ENCODE data around the gene ALOX15. TPM values are rescaled to one million over a fixed set of nuclear protein-coding genes. Genes with fewer than 3 reads are reported as not detected.
A peak's percentile ranks its signal among the peaks of the same experiment; 100 is the strongest.

The ALOX15 gene
- total and polyA plus RNA-seq, 7 donors = 0.10 to 0.36 TPM; not detected in 5

- Histone ChIP-seq H3K4me1 (peaks cover 17% of the 10 kb centered on the region), H3K4me3 (peak overlapping the region; percentile 81), H3K36me3 (ENCODE audit: insufficient read depth in 1 of 2, low read depth in 1 of 2) (peaks cover 0 to 10% of the 10 kb centered on the region in 2 donors), H3K27ac (peak overlapping the region; percentile 99), H3K27me3 (ENCODE audit: insufficient read depth in 3 of 3, low read length in 2 of 3) (no peaks in the 10 kb centered on the region), H3K9me3 (no peaks in the 10 kb centered on the region)
- TF ChIP-seq CTCF (IDR thresholded peaks at IDR 0.05) = no peak
- 73 to 82% (median 74%) methylated on average over 3 of the region's 3 CpGs for WGBS, 3 donors
- intact Hi-C loops (cut with DNase I) = loop anchor here (5.0 kb wide), 2 partner anchors 34 to 39 kb away; no protein-coding TSS in a partner anchor
- peak in 1 of 2 donors; percentile 32 for DNase-seq
- no peak for ATAC-seq
Measured at GRCh38 chr17:4583206-4583605, 58.3 kb downstream of the ALOX15 start.

- 80 to 83% (median 82%) methylated on average over 8 of the region's 8 CpGs for WGBS, 3 donors
- Histone ChIP-seq H3K27ac (no peak overlapping the region), H3K36me3 (ENCODE audit: insufficient read depth in 1 of 2, low read depth in 1 of 2) (peaks cover 0 to 10% of the 10 kb centered on the region in 2 donors), H3K27me3 (ENCODE audit: insufficient read depth in 3 of 3, low read length in 2 of 3) (no peaks in the 10 kb centered on the region), H3K4me3 (no peak overlapping the region), H3K4me1 (peaks cover 17% of the 10 kb centered on the region), H3K9me3 (no peaks in the 10 kb centered on the region)
- no peak for ATAC-seq
- peak in 1 of 2 donors; percentile 41 for DNase-seq
- intact Hi-C loops (cut with DNase I) = loop anchor here (5.0 kb wide), 2 partner anchors 35 to 40 kb away; no protein-coding TSS in a partner anchor
- TF ChIP-seq CTCF (IDR thresholded peaks at IDR 0.05) = no peak
Measured at GRCh38 chr17:4582691-4583090, 58.8 kb downstream of the ALOX15 start.

GRCh38 chr17:4582101-4582501, 59.4 kb downstream of the ALOX15 start:
- intact Hi-C loops (cut with DNase I) = loop anchor here (5.0 kb wide), 2 partner anchors 35 to 40 kb away; no protein-coding TSS in a partner anchor
- Histone ChIP-seq H3K9me3 (no peaks in the 10 kb centered on the region), H3K27ac (no peak overlapping the region), H3K4me1 (peaks cover 21% of the 10 kb centered on the region), H3K4me3 (no peak overlapping the region), H3K27me3 (ENCODE audit: insufficient read depth in 3 of 3, low read length in 2 of 3) (no peaks in the 10 kb centered on the region), H3K36me3 (ENCODE audit: insufficient read depth in 1 of 2, low read depth in 1 of 2) (peaks cover 0 to 6% of the 10 kb centered on the region in 2 donors)
- ATAC-seq (no peak), DNase-seq (peak in 1 of 2 donors; percentile 48)
- TF ChIP-seq CTCF (IDR thresholded peaks at IDR 0.05) = no peak
- WGBS, 3 donors = 56 to 67% (median 63%) methylated on average over 5 to 7 of the region's 7 CpGs

Other genes with a start within 250 kb of the ALOX15 start
- gene SPNS3, start 207.7 kb downstream of the ALOX15 start, total RNA-seq = not detected
- under 1 TPM in 1 of 3 donors, not detected in 2; 0.09 TPM for gene SPNS3, start 207.7 kb downstream of the ALOX15 start, polyA plus RNA-seq
- gene SPNS2, start 142.8 kb downstream of the ALOX15 start, total RNA-seq = 1 to 10 TPM; 3.5 to 7.1 (median 6.3) TPM
- 10 to 100 TPM in 1 of 3 donors, 1 to 10 TPM in 2; 6.0 to 10.6 (median 7.4) TPM for gene SPNS2, start 142.8 kb downstream of the ALOX15 start, polyA plus RNA-seq
- 10 to 100 TPM; 31.3 to 63.2 (median 46.3) TPM for gene MYBBP1A, start 86.3 kb downstream of the ALOX15 start, total RNA-seq
- gene MYBBP1A, start 86.3 kb downstream of the ALOX15 start, polyA plus RNA-seq = 10 to 100 TPM; 28.5 to 54.4 (median 35.5) TPM
- not detected for gene GGT6, start 81.1 kb downstream of the ALOX15 start, total RNA-seq
- under 1 TPM in 1 of 3 donors, not detected in 2; 0.03 TPM for gene GGT6, start 81.1 kb downstream of the ALOX15 start, polyA plus RNA-seq
- gene SMTNL2, start 57.1 kb downstream of the ALOX15 start, total RNA-seq = 100 to 1,000 TPM; 248 to 524 (median 400) TPM
- 100 to 1,000 TPM in 2 of 3 donors, 10 to 100 TPM in 1; 20.7 to 318 (median 210) TPM for gene SMTNL2, start 57.1 kb downstream of the ALOX15 start, polyA plus RNA-seq
- 10 to 100 TPM; 51.7 to 57.2 (median 55.5) TPM for gene PELP1, start 62.5 kb upstream of the ALOX15 start, total RNA-seq
- 10 to 100 TPM; 17.5 to 38.6 (median 20.4) TPM for gene PELP1, start 62.5 kb upstream of the ALOX15 start, polyA plus RNA-seq
- gene ARRB2, start 69.0 kb upstream of the ALOX15 start, total RNA-seq = 10 to 100 TPM; 12.1 to 16.5 (median 14.7) TPM
- gene ARRB2, start 69.0 kb upstream of the ALOX15 start, polyA plus RNA-seq = 10 to 100 TPM in 1 of 3 donors, 1 to 10 TPM in 2; 6.6 to 11.8 (median 8.0) TPM
- 10 to 100 TPM; 19.2 to 26.6 (median 23.7) TPM for gene MED11, start 89.8 kb upstream of the ALOX15 start, total RNA-seq
- 10 to 100 TPM; 44.0 to 52.1 (median 46.3) TPM for gene MED11, start 89.8 kb upstream of the ALOX15 start, polyA plus RNA-seq
- under 1 TPM in 3 of 4 donors, not detected in 1; 0.08 to 0.30 (median 0.15) TPM for gene ZMYND15, start 98.2 kb upstream of the ALOX15 start, total RNA-seq
- gene ZMYND15, start 98.2 kb upstream of the ALOX15 start, polyA plus RNA-seq = under 1 TPM in 2 of 3 donors, not detected in 1; 0.04 to 0.09 TPM
- gene CXCL16, start 98.2 kb upstream of the ALOX15 start, total RNA-seq = 1 to 10 TPM; 1.7 to 5.4 (median 2.8) TPM
- gene CXCL16, start 98.2 kb upstream of the ALOX15 start, polyA plus RNA-seq = under 1 TPM; 0.45 to 0.72 (median 0.48) TPM
- not detected for gene TM4SF5, start 130.2 kb upstream of the ALOX15 start, total RNA-seq
- gene TM4SF5, start 130.2 kb upstream of the ALOX15 start, polyA plus RNA-seq = under 1 TPM in 1 of 3 donors, not detected in 2; 0.34 TPM
- under 1 TPM; 0.42 to 0.84 (median 0.64) TPM for gene VMO1, start 144.7 kb upstream of the ALOX15 start, total RNA-seq
- gene VMO1, start 144.7 kb upstream of the ALOX15 start, polyA plus RNA-seq = 1 to 10 TPM in 2 of 3 donors, under 1 TPM in 1; 0.84 to 3.1 (median 1.8) TPM
- not detected for gene GLTPD2, start 147.3 kb upstream of the ALOX15 start, total RNA-seq
- not detected for gene GLTPD2, start 147.3 kb upstream of the ALOX15 start, polyA plus RNA-seq
- 100 to 1,000 TPM; 160 to 254 (median 234) TPM for gene PSMB6, start 154.5 kb upstream of the ALOX15 start, total RNA-seq
- gene PSMB6, start 154.5 kb upstream of the ALOX15 start, polyA plus RNA-seq = 100 to 1,000 TPM; 416 to 561 (median 427) TPM
- gene PLD2, start 165.5 kb upstream of the ALOX15 start, total RNA-seq = 1 to 10 TPM; 3.7 to 7.5 (median 4.3) TPM
- 1 to 10 TPM; 2.4 to 4.2 (median 3.0) TPM for gene PLD2, start 165.5 kb upstream of the ALOX15 start, polyA plus RNA-seq
- gene MINK1, start 191.7 kb upstream of the ALOX15 start, total RNA-seq = 10 to 100 TPM; 15.8 to 23.8 (median 20.8) TPM
- gene MINK1, start 191.7 kb upstream of the ALOX15 start, polyA plus RNA-seq = 10 to 100 TPM in 2 of 3 donors, 1 to 10 TPM in 1; 8.9 to 19.2 (median 14.2) TPM

Measured in psoas muscle (tissue), 8 donors.